Measurements from ENCODE around the gene KIRREL1.
A peak's percentile ranks its signal among the peaks of the same experiment; 100 is the strongest.

Gene KIRREL1

GRCh38 chr1:158107916-158108315 is 114.5 kb downstream of the KIRREL1 start:
- peaks cover 12% of the 10 kb centered on the region for H3K4me1 ChIP-seq (ENCODE audit: control insufficient read depth, insufficient read depth, low read depth, low read length)
- no peak overlapping the region for H2AK5ac ChIP-seq (ENCODE audit: low read length, severe bottlenecking)
- no peak overlapping the region for H3K4ac ChIP-seq (ENCODE audit: low read depth in 1 of 2, low read length in 2 of 2)
- H2BK5ac ChIP-seq (ENCODE audit: low read depth, low read length, poor library complexity, severe bottlenecking) = no peak overlapping the region
- no peaks in the 10 kb centered on the region for H3K9me3 ChIP-seq (ENCODE audit: control insufficient read depth, low read length)
- peaks cover 0 to 10% of the 10 kb centered on the region in 2 experiments for H3K27me3 ChIP-seq (ENCODE audit: control insufficient read depth in 1 of 2, insufficient read depth in 1 of 2, low read length in 2 of 2)
- WGBS = 75% methylated on average over 2 of the region's 2 CpGs
- H3K27ac ChIP-seq (ENCODE audit: low read length, poor library complexity, severe bottlenecking) = peak overlapping the region; percentile 50
- DNase-seq = no peak
- H3K4me3 ChIP-seq (ENCODE audit: insufficient read depth in 1 of 2, low read depth in 1 of 2, low read length in 2 of 2) = no peak overlapping the region
- H3K79me1 ChIP-seq (replicated peaks; ENCODE audit: low read length, poor library complexity, severe bottlenecking) = peaks cover under 1% of the 10 kb centered on the region
- H2AFZ ChIP-seq (ENCODE audit: low read depth, low read length) = no peak overlapping the region
- H3K14ac ChIP-seq (ENCODE audit: low read length in 2 of 2) = no peak overlapping the region
- no peak overlapping the region for H4K8ac ChIP-seq (ENCODE audit: low read length)
- H4K91ac ChIP-seq (ENCODE audit: low read length) = no peak overlapping the region
- no peak overlapping the region for H3K18ac ChIP-seq (ENCODE audit: low read depth in 1 of 2, low read length in 2 of 2)
- H3K36me3 ChIP-seq (ENCODE audit: control insufficient read depth in 1 of 2, insufficient read depth in 2 of 2, low read depth in 1 of 2, low read length in 2 of 2) = no peaks in the 10 kb centered on the region
- no peak overlapping the region for H2BK15ac ChIP-seq (ENCODE audit: low read depth, poor library complexity, severe bottlenecking)
- H3K9ac ChIP-seq (ENCODE audit: low read length) = no peak overlapping the region
- no peak overlapping the region for H3K23ac ChIP-seq (ENCODE audit: low read length in 2 of 2)
- H3K4me2 ChIP-seq (ENCODE audit: low read length, poor library complexity, severe bottlenecking) = no peak overlapping the region
- no peak overlapping the region for H2BK12ac ChIP-seq (ENCODE audit: low read length in 2 of 2)
- no peak overlapping the region for H2BK120ac ChIP-seq (ENCODE audit: low read depth, low read length)

GRCh38 chr1:158112994-158113758 is 119.7 kb downstream of the KIRREL1 start:
- peaks cover 0 to 5% of the 10 kb centered on the region in 2 experiments for H3K27me3 ChIP-seq (ENCODE audit: control insufficient read depth in 1 of 2, insufficient read depth in 1 of 2, low read length in 2 of 2)
- H2AK5ac ChIP-seq (ENCODE audit: low read length, severe bottlenecking) = peak overlapping the region; percentile 68
- H3K4me2 ChIP-seq (ENCODE audit: low read length, poor library complexity, severe bottlenecking) = peak overlapping the region; percentile 78
- peak overlapping the region; percentile 50 to 74 for H3K4me3 ChIP-seq (ENCODE audit: insufficient read depth in 1 of 2, low read depth in 1 of 2, low read length in 2 of 2)
- peak overlapping the region; percentile 68 for H3K9ac ChIP-seq (ENCODE audit: low read length)
- no peak overlapping the region for H3K23ac ChIP-seq (ENCODE audit: low read length in 2 of 2)
- DNase-seq = peak; percentile 33
- H3K18ac ChIP-seq (ENCODE audit: low read depth in 1 of 2, low read length in 2 of 2) = peak overlapping the region; percentile 14 to 59
- no peak overlapping the region for H4K8ac ChIP-seq (ENCODE audit: low read length)
- H3K4me1 ChIP-seq (ENCODE audit: control insufficient read depth, insufficient read depth, low read depth, low read length) = peaks cover 10% of the 10 kb centered on the region
- H3K14ac ChIP-seq (ENCODE audit: low read length in 2 of 2) = no peak overlapping the region
- peak overlapping the region; percentile 46 for H2AFZ ChIP-seq (ENCODE audit: low read depth, low read length)
- no peak overlapping the region for H2BK15ac ChIP-seq (ENCODE audit: low read depth, poor library complexity, severe bottlenecking)
- H2BK5ac ChIP-seq (ENCODE audit: low read depth, low read length, poor library complexity, severe bottlenecking) = peak overlapping the region; percentile 74
- 7% methylated on average over 47 of the region's 58 CpGs for whole genome bisulfite sequencing
- H2BK120ac ChIP-seq (ENCODE audit: low read depth, low read length) = peak overlapping the region; percentile 42
- no peaks in the 10 kb centered on the region for H3K9me3 ChIP-seq (ENCODE audit: control insufficient read depth, low read length)
- H3K4ac ChIP-seq (ENCODE audit: low read depth in 1 of 2, low read length in 2 of 2) = no peak overlapping the region
- H2BK12ac ChIP-seq (ENCODE audit: low read length in 2 of 2) = peak overlapping the region in 1 of 2 experiments; percentile 18
- no peaks in the 10 kb centered on the region for H3K79me1 ChIP-seq (replicated peaks; ENCODE audit: low read length, poor library complexity, severe bottlenecking)
- no peaks in the 10 kb centered on the region for H3K36me3 ChIP-seq (ENCODE audit: control insufficient read depth in 1 of 2, insufficient read depth in 2 of 2, low read depth in 1 of 2, low read length in 2 of 2)
- no peak overlapping the region for H4K91ac ChIP-seq (ENCODE audit: low read length)
- peak overlapping the region; percentile 89 for H3K27ac ChIP-seq (ENCODE audit: low read length, poor library complexity, severe bottlenecking)

GRCh38 chr1:158113759-158114127 is 120.3 kb downstream of the KIRREL1 start:
- Histone ChIP-seq H2BK5ac (ENCODE audit: low read depth, low read length, poor library complexity, severe bottlenecking) (no peak overlapping the region), H3K27me3 (ENCODE audit: control insufficient read depth in 1 of 2, insufficient read depth in 1 of 2, low read length in 2 of 2) (peaks cover 0 to 5% of the 10 kb centered on the region in 2 experiments), H2AFZ (ENCODE audit: low read depth, low read length) (no peak overlapping the region), H4K8ac (ENCODE audit: low read length) (no peak overlapping the region), H3K4me3 (ENCODE audit: insufficient read depth in 1 of 2, low read depth in 1 of 2, low read length in 2 of 2) (peak overlapping the region; percentile 50 to 74), H3K79me1 (replicated peaks; ENCODE audit: low read length, poor library complexity, severe bottlenecking) (no peaks in the 10 kb centered on the region), H3K9me3 (ENCODE audit: control insufficient read depth, low read length) (no peaks in the 10 kb centered on the region), H3K27ac (ENCODE audit: low read length, poor library complexity, severe bottlenecking) (peak overlapping the region; percentile 51), H2BK15ac (ENCODE audit: low read depth, poor library complexity, severe bottlenecking) (no peak overlapping the region), H3K23ac (ENCODE audit: low read length in 2 of 2) (no peak overlapping the region), H2BK12ac (ENCODE audit: low read length in 2 of 2) (no peak overlapping the region), H3K9ac (ENCODE audit: low read length) (peak overlapping the region; percentile 68), H3K18ac (ENCODE audit: low read depth in 1 of 2, low read length in 2 of 2) (no peak overlapping the region), H2AK5ac (ENCODE audit: low read length, severe bottlenecking) (peak overlapping the region; percentile 45), H3K36me3 (ENCODE audit: control insufficient read depth in 1 of 2, insufficient read depth in 2 of 2, low read depth in 1 of 2, low read length in 2 of 2) (no peaks in the 10 kb centered on the region), H3K4me1 (ENCODE audit: control insufficient read depth, insufficient read depth, low read depth, low read length) (peaks cover 15% of the 10 kb centered on the region), H3K4me2 (ENCODE audit: low read length, poor library complexity, severe bottlenecking) (peak overlapping the region; percentile 78), H3K4ac (ENCODE audit: low read depth in 1 of 2, low read length in 2 of 2) (no peak overlapping the region), H4K91ac (ENCODE audit: low read length) (no peak overlapping the region), H3K14ac (ENCODE audit: low read length in 2 of 2) (no peak overlapping the region), H2BK120ac (ENCODE audit: low read depth, low read length) (no peak overlapping the region)
- 68% methylated on average over 4 of the region's 8 CpGs for whole genome bisulfite sequencing
- no peak for DNase-seq

- no peak overlapping the region for H3K4ac ChIP-seq (ENCODE audit: low read depth in 1 of 2, low read length in 2 of 2)
- no peak overlapping the region for H4K91ac ChIP-seq (ENCODE audit: low read length)
- no peak overlapping the region for H2BK12ac ChIP-seq (ENCODE audit: low read length in 2 of 2)
- no peaks in the 10 kb centered on the region for H3K36me3 ChIP-seq (ENCODE audit: control insufficient read depth in 1 of 2, insufficient read depth in 2 of 2, low read depth in 1 of 2, low read length in 2 of 2)
- WGBS = 95% methylated on average over 4 of the region's 4 CpGs
- no peak overlapping the region for H3K23ac ChIP-seq (ENCODE audit: low read length in 2 of 2)
- H3K9me3 ChIP-seq (ENCODE audit: control insufficient read depth, low read length) = no peaks in the 10 kb centered on the region
- no peak overlapping the region for H2BK120ac ChIP-seq (ENCODE audit: low read depth, low read length)
- no peak overlapping the region for H3K4me3 ChIP-seq (ENCODE audit: insufficient read depth in 1 of 2, low read depth in 1 of 2, low read length in 2 of 2)
- no peak overlapping the region for H2AFZ ChIP-seq (ENCODE audit: low read depth, low read length)
- H3K4me2 ChIP-seq (ENCODE audit: low read length, poor library complexity, severe bottlenecking) = no peak overlapping the region
- no peak overlapping the region for H2BK5ac ChIP-seq (ENCODE audit: low read depth, low read length, poor library complexity, severe bottlenecking)
- DNase-seq = no peak
- no peak overlapping the region for H2BK15ac ChIP-seq (ENCODE audit: low read depth, poor library complexity, severe bottlenecking)
- no peak overlapping the region for H3K9ac ChIP-seq (ENCODE audit: low read length)
- H3K14ac ChIP-seq (ENCODE audit: low read length in 2 of 2) = no peak overlapping the region
- peaks cover 0 to 5% of the 10 kb centered on the region in 2 experiments for H3K27me3 ChIP-seq (ENCODE audit: control insufficient read depth in 1 of 2, insufficient read depth in 1 of 2, low read length in 2 of 2)
- peaks cover 22% of the 10 kb centered on the region for H3K4me1 ChIP-seq (ENCODE audit: control insufficient read depth, insufficient read depth, low read depth, low read length)
- no peak overlapping the region for H3K27ac ChIP-seq (ENCODE audit: low read length, poor library complexity, severe bottlenecking)
- H4K8ac ChIP-seq (ENCODE audit: low read length) = no peak overlapping the region
- H3K79me1 ChIP-seq (replicated peaks; ENCODE audit: low read length, poor library complexity, severe bottlenecking) = no peaks in the 10 kb centered on the region
- H2AK5ac ChIP-seq (ENCODE audit: low read length, severe bottlenecking) = peak overlapping the region; percentile 59
- H3K18ac ChIP-seq (ENCODE audit: low read depth in 1 of 2, low read length in 2 of 2) = no peak overlapping the region
Measured at GRCh38 chr1:158115126-158115525, 121.7 kb downstream of the KIRREL1 start.

Measured in mesenchymal stem cell (in vitro differentiated cells and primary cell).